Measurements from ENCODE around the gene MAPT. TPM values are rescaled to one million over a fixed set of nuclear protein-coding genes. Genes with fewer than 3 reads are reported as not detected.

Gene MAPT
- total RNA-seq, 1 donor from 2014 or later = 0.83 TPM

DNA sequence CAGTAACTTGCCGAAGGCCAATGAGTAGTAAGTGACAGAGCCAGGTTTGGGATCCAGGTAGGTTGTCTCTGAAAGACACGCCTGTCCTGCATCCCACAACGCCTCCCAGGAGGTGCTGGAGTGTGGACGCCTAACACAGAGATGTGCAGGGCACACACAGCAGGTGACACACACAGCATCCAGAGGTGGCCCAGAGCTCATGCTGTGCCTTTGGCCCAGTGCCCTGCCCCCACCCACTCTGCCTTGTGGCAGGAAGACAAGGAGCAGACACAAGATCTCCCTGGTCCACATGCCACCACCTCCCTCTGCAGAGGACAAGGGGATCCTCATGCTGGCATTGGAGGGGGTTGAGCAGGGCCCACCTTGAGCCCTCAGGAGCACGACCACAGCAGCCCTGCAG, 90.0 kb downstream of the MAPT start:
- ATAC-seq = no peak
- DNase-seq (ENCODE audit: low spot score) = no peak

- DNase-seq (ENCODE audit: low spot score) = no peak
- ATAC-seq = no peak
Observed at GRCh38 chr17:45985447-45985846, 91.1 kb downstream of the MAPT start.

GRCh38 chr17:45986056-45986455, 91.7 kb downstream of the MAPT start:
- no peak for ATAC-seq
- DNase-seq (ENCODE audit: low spot score) = no peak

- DNase-seq (ENCODE audit: low spot score) (no peak), ATAC-seq (no peak)
Observed at GRCh38 chr17:45987706-45988105, 93.4 kb downstream of the MAPT start.

DNA sequence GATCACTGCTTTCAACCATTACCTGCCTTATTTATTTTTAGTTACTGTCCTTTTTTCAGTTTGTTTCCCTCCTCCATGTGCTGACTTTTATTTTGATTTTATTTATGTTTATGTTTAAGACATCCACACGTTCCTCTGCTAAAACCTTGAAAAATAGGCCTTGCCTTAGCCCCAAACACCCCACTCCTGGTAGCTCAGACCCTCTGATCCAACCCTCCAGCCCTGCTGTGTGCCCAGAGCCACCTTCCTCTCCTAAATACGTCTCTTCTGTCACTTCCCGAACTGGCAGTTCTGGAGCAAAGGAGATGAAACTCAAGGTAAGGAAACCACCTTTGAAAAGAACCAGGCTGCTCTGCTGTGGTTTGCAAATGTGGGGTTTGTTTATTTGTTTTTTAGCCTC, 95.4 kb downstream of the MAPT start:
- ATAC-seq = no peak
- no peak for DNase-seq (ENCODE audit: low spot score)

DNA sequence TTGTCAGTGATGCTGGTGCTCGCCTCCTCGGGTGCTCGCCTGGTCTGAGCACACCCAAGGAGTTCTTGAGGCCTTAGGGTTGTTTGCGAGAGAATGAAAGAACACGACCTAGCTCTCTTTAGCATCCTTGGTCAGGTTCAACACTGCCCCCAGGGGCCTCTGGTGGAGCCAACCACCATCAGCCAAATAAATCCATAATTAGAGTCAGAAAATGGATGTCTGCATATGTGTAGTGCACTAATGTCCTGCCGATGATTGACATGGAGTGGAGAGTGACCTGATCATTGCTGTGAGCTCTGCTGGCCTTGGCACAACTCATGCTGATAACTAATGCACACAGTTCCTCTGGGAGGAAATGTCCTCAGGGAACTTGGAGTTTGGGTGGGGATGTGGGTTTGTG, 96.5 kb downstream of the MAPT start:
- no peak for ATAC-seq
- DNase-seq (ENCODE audit: low spot score) = no peak

GRCh38 chr17:45991341-45991740, 97.0 kb downstream of the MAPT start:
- ATAC-seq (no peak), DNase-seq (ENCODE audit: low spot score) (no peak)

- ATAC-seq (no peak), DNase-seq (ENCODE audit: low spot score) (no peak)
Observed at GRCh38 chr17:45992175-45992574, 97.8 kb downstream of the MAPT start.

- no peak for ATAC-seq
Observed at GRCh38 chr17:45992904-45993303, 98.5 kb downstream of the MAPT start.

GRCh38 chr17:45993962-45994627, 99.7 kb downstream of the MAPT start:
- no peak for ATAC-seq
- DNase-seq (ENCODE audit: low spot score) = no peak

More at GRCh38 chr17:45992904-45993303, 98.5 kb downstream of the MAPT start:
- DNase-seq (ENCODE audit: low spot score) = no peak

DNA sequence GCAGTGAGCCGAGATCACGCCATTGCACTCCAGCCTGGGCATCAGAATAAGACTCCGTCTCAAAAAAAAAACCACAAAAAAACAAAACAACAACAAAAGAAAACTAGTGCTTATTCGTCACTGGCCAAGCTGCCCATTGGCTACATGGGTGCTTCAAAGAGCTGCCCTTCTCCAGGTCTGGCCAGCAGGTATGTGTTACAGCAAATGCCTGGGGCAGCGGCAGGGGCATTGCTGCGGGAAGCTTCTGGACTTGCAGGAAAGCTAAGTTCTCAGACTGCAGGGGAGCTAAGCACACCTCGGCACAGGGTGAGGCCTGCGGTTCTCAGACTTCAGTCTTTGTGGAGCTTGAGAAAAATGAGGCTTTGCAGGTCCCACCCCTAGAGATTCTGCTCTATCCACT, 100.6 kb downstream of the MAPT start:
- DNase-seq (ENCODE audit: low spot score) (no peak), ATAC-seq (no peak)

GRCh38 chr17:45995627-45996270, 101.4 kb downstream of the MAPT start:
- peak; percentile 19 for ATAC-seq
- no peak for DNase-seq (ENCODE audit: low spot score)

GRCh38 chr17:45996282-45996937, 102.1 kb downstream of the MAPT start:
- no peak for ATAC-seq
- no peak for DNase-seq (ENCODE audit: low spot score)

DNA sequence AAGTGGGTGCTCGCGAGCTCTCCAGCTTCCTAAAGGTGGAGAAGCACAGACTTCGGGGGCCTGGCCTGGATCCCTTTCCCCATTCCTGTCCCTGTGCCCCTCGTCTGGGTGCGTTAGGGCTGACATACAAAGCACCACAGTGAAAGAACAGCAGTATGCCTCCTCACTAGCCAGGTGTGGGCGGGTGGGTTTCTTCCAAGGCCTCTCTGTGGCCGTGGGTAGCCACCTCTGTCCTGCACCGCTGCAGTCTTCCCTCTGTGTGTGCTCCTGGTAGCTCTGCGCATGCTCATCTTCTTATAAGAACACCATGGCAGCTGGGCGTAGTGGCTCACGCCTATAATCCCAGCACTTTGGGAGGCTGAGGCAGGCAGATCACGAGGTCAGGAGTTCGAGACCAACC, 102.8 kb downstream of the MAPT start:
- no peak for ATAC-seq
- no peak for DNase-seq (ENCODE audit: low spot score)

GRCh38 chr17:45997624-45998023, 103.3 kb downstream of the MAPT start:
- no peak for ATAC-seq
- no peak for DNase-seq (ENCODE audit: low spot score)

- ATAC-seq (no peak), DNase-seq (ENCODE audit: low spot score) (no peak)
Observed at GRCh38 chr17:45998987-45999899, 104.9 kb downstream of the MAPT start, which contains the start of gene STH. Gene STH (plus strand): TSS chr17:45999250. CDS start chr17:45999280, 30 bp downstream.

DNA sequence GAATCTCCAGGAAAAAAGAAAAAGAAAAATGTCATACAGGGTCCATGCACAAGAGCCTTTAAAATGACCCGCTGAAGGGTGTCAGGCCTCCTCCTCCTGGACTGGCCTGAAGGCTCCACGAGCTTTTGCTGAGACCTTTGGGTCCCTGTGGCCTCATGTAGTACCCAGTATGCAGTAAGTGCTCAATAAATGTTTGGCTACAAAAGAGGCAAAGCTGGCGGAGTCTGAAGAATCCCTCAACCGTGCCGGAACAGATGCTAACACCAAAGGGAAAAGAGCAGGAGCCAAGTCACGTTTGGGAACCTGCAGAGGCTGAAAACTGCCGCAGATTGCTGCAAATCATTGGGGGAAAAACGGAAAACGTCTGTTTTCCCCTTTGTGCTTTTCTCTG, 105.5 kb downstream of the MAPT start:
- DNase-seq (ENCODE audit: low spot score) = no peak
- no peak for ATAC-seq

DNA sequence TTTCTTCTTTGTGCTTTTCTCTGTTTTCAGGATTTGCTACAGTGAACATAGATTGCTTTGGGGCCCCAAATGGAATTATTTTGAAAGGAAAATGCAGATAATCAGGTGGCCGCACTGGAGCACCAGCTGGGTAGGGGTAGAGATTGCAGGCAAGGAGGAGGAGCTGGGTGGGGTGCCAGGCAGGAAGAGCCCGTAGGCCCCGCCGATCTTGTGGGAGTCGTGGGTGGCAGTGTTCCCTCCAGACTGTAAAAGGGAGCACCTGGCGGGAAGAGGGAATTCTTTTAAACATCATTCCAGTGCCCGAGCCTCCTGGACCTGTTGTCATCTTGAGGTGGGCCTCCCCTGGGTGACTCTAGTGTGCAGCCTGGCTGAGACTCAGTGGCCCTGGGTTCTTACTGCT, 105.9 kb downstream of the MAPT start:
- ATAC-seq (no peak), DNase-seq (ENCODE audit: low spot score) (no peak)

DNA sequence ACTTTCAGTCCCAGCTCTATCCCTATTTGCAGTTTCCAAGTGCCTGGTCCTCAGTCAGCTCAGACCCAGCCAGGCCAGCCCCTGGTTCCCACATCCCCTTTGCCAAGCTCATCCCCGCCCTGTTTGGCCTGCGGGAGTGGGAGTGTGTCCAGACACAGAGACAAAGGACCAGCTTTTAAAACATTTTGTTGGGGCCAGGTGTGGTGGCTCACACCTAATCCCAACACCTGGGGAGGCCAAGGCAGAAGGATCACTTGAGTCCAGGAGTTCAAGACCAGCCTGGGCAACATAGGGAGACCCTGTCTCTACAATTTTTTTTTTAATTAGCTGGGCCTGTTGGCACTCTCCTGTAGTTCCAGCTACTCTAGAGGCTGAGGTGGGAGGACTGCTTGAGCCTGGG, 106.4 kb downstream of the MAPT start:
- ATAC-seq (no peak), DNase-seq (ENCODE audit: low spot score) (no peak)

GRCh38 chr17:46001390-46002310, 107.3 kb downstream of the MAPT start:
- DNase-seq (ENCODE audit: low spot score) (no peak), ATAC-seq (no peak)

Data from left lobe of liver (tissue), 2 donors.